ENCODE data around the gene MMP2.

MMP2 gene

DNA sequence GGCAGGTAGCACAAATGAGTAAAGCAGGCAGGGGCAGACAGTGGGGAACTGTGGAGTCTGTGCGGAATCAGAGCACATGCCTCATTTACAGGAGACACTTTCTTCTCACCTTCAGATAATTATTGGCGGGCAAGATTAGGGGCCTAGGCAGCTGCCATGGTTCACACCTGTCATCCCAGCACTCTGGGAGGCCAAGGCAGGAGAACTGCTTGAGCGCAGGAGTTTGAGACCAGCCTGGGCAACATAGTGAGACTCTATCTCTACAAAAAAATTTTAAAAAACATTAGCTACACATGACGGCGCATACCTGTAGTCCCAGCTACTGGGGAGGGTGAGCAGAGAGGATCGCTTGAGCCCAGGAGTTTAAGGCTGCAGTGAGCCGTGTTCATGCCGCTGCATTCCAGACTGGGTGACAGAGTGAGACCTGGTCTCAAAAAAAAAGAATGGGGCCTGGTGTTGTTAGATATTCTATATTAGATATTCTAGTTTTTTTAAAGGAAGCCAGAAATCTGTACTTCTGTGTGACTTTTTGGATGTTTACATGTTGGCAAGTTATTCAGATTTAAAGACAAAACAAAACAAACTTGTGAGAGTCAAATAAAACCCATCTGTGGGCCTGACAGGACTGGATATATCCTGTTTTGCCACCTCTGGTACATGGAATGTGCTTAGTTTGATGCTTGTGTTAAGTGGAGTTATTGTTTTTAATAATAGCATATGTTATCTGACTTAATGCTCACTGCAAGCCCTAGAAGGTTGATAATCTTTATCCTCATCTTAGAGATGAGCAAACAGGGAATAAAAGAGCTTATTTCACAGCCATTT, 24.9 kb downstream of the MMP2 start:
- Mint-ChIP-seq H3K4me1 (ENCODE audit: low read depth in 2 of 2) (peaks cover 1 to 4% of the 10 kb centered on the region in 2 donors), H3K27me3 (peaks cover 21 to 62% of the 10 kb centered on the region in 2 donors), H3K27ac (no peak overlapping the region), H3K36me3 (ENCODE audit: insufficient read depth) (peaks cover 3% of the 10 kb centered on the region), H3K4me3 (no peak overlapping the region), H3K9me3 (no peaks in the 10 kb centered on the region)
- DNase-seq (no peak), ATAC-seq (replicated peaks) (no peak)

DNA sequence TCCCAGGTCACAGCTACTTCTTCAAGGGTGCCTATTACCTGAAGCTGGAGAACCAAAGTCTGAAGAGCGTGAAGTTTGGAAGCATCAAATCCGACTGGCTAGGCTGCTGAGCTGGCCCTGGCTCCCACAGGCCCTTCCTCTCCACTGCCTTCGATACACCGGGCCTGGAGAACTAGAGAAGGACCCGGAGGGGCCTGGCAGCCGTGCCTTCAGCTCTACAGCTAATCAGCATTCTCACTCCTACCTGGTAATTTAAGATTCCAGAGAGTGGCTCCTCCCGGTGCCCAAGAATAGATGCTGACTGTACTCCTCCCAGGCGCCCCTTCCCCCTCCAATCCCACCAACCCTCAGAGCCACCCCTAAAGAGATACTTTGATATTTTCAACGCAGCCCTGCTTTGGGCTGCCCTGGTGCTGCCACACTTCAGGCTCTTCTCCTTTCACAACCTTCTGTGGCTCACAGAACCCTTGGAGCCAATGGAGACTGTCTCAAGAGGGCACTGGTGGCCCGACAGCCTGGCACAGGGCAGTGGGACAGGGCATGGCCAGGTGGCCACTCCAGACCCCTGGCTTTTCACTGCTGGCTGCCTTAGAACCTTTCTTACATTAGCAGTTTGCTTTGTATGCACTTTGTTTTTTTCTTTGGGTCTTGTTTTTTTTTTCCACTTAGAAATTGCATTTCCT, 26.5 kb downstream of the MMP2 start:
- Mint-ChIP-seq H3K4me1 (ENCODE audit: low read depth in 2 of 2) (peaks cover 3 to 4% of the 10 kb centered on the region in 2 donors), H3K36me3 (ENCODE audit: insufficient read depth) (no peaks in the 10 kb centered on the region), H3K9me3 (no peaks in the 10 kb centered on the region), H3K27ac (no peak overlapping the region), H3K4me3 (no peak overlapping the region), H3K27me3 (peaks cover 33 to 60% of the 10 kb centered on the region in 2 donors)
- no peak for ATAC-seq (replicated peaks)
- DNase-seq = no peak

DNA sequence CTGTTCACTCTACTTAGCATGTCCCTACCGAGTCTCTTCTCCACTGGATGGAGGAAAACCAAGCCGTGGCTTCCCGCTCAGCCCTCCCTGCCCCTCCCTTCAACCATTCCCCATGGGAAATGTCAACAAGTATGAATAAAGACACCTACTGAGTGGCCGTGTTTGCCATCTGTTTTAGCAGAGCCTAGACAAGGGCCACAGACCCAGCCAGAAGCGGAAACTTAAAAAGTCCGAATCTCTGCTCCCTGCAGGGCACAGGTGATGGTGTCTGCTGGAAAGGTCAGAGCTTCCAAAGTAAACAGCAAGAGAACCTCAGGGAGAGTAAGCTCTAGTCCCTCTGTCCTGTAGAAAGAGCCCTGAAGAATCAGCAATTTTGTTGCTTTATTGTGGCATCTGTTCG, 27.1 kb downstream of the MMP2 start:
- peaks cover 33 to 59% of the 10 kb centered on the region in 2 donors for H3K27me3 Mint-ChIP-seq
- H3K27ac Mint-ChIP-seq = no peak overlapping the region
- H3K4me3 Mint-ChIP-seq = no peak overlapping the region
- H3K4me1 Mint-ChIP-seq (ENCODE audit: low read depth in 2 of 2) = peaks cover 3 to 4% of the 10 kb centered on the region in 2 donors
- H3K9me3 Mint-ChIP-seq = no peaks in the 10 kb centered on the region
- H3K36me3 Mint-ChIP-seq (ENCODE audit: insufficient read depth) = no peaks in the 10 kb centered on the region
- no peak for ATAC-seq (replicated peaks)
- DNase-seq = no peak

DNA sequence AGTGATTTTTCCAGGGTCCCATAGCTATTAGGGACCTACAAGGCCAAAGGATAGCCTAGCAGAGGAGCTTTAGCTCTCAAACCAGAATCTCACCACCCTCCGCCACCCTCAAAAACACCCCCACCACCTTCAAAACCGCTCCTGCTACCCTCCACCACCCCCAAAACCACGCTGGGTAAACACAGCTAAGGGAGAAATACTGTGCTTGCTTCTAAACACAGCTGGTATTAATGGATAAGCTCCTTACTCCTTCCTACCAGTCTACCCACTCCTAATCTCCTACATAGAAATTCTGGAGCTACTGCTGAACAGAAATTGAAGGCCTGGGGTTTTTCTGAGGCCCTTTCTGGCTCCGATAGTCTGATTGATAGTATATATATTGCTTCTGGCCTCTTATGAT, 27.7 kb downstream of the MMP2 start:
- H3K4me3 Mint-ChIP-seq = no peak overlapping the region
- DNase-seq (no peak), ATAC-seq (replicated peaks) (no peak)
- H3K36me3 Mint-ChIP-seq (ENCODE audit: insufficient read depth) = no peaks in the 10 kb centered on the region
- H3K27me3 Mint-ChIP-seq = peaks cover 33 to 52% of the 10 kb centered on the region in 2 donors
- H3K4me1 Mint-ChIP-seq (ENCODE audit: low read depth in 2 of 2) = peaks cover 3 to 4% of the 10 kb centered on the region in 2 donors
- H3K9me3 Mint-ChIP-seq = no peaks in the 10 kb centered on the region
- no peak overlapping the region for H3K27ac Mint-ChIP-seq

DNA sequence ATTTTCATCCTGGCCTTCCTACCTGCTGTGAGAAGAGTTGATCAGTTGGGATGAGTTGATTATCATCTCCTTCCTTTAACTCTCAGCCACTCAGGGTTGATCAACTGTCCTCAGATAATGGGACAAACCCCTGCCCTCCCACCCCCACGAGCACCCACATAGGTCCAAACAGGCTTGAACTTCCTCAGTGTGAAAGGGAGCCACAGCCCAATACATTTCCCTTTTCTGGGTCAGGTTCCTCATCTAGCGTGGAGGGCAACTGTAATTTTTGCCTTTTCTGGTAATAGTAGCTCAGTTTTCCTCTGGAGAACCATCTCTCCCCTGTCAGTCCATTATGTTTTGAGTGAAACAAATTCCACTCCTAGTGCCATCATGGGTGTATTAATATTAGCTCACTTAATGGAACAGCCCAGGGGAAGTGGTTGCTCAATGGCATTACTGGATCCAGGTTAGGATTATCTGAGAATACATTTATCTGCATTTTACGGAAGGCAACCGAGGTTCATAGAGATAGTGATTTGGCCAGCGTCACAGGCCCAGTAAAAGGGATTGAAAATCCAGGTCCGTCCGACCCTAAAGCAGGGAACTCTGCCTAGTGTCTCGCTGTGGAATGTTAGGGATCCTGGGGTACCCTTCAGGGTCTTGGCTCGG, 29.4 kb downstream of the MMP2 start:
- peaks cover 3 to 4% of the 10 kb centered on the region in 2 donors for H3K4me1 Mint-ChIP-seq (ENCODE audit: low read depth in 2 of 2)
- H3K27ac Mint-ChIP-seq = no peak overlapping the region
- DNase-seq (no peak), ATAC-seq (replicated peaks) (no peak)
- no peaks in the 10 kb centered on the region for H3K36me3 Mint-ChIP-seq (ENCODE audit: insufficient read depth)
- peaks cover 0 to 3% of the 10 kb centered on the region in 2 donors for H3K9me3 Mint-ChIP-seq
- peak overlapping the region; percentile 36 to 63 for H3K4me3 Mint-ChIP-seq
- peaks cover 43 to 65% of the 10 kb centered on the region in 2 donors for H3K27me3 Mint-ChIP-seq

DNA sequence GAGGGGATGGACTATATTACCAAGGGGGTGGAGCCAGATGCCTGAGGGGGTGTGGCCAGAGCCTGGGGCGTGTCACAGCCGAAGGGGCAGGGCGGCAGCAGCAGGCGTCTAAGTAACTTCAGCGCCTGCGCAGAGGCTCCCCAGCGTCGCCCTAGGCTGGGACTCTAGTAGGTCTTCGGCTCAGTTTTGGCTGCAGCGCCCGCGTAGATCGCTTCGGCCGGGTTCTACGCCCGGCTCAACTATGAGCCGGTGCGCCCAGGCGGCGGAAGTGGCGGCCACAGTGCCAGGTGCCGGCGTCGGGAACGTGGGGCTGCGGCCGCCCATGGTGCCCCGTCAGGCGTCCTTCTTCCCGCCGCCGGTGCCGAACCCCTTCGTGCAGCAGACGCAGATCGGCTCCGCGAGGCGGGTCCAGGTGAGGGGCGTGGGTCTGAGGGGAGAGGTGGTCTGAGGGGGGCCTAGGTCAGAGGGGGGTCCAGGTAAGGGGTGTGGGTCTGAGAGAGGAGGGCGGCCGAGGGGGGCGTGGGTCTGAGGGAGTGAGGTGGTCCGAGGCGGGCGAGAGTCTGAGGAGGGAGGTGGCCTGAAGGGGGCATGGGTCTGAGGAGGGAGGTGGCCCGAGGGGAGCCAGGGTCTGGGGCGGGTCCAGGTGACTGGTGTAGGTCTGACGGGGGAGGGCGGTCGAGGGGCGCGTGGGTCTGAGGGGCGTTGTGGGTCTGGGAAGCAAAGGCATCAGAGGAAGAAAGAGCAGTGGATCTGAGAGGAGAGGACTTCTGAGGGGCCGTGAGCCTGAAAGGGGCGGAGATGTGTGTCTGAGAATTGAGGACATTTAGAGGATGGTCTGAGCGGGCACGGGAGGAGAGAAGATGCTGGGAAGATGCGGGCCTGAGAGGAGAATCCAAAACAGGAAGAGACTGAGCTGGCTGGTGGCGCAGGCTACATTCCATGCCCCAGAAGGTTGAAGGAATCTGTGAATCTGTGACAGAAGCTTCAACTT, 30.2 kb downstream of the MMP2 start, which contains the start of gene LPCAT2:
LPCAT2 (plus strand) TSS at position 132 of the 991 bp plus-strand sequence; CDS start at position 242, 110 bp downstream.
- DNase-seq (no peak), ATAC-seq (replicated peaks) (peak; percentile 29)
- Mint-ChIP-seq H3K27ac (no peak within 1 kb of the TSS), H3K9me3 (peaks cover 0 to 3% of the 10 kb centered on the region in 2 donors), H3K36me3 (ENCODE audit: insufficient read depth) (no peaks in the 10 kb centered on the region), H3K27me3 (peaks cover 46 to 68% of the 10 kb centered on the region in 2 donors), H3K4me1 (ENCODE audit: low read depth in 2 of 2) (peaks cover 3 to 4% of the 10 kb centered on the region in 2 donors), H3K4me3 (peak within 1 kb of the TSS; percentile 36 to 63)

DNA sequence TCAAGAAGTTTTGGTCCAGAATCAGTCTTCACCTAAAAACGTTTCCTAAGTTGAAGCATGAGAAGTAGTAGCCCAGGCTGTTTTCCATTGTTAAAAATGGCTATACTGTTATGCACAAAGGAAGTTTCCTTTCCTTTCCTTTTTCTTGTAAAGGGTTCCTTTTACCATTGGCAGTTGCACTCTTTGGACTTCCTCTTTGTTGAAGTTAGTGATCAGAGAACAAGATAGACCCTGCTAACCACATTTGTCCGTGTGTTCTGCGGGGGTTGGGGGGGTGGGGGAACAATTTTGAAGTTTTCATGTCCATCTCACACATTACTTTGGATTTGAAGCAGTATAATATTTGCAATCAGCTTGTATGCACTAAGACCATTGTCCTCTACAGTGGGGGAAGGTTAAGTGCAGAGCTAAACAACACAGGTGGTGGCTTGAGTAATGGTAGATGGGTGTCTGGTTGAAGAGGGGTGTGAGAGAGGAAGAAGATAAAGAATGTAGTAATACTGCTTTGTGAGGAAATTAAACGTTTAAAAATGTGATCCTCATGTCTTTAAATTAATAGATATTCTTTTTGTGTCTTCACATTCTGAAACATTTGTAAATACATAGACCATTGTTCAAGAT, 31.3 kb downstream of the MMP2 start:
- Mint-ChIP-seq H3K27ac (no peak overlapping the region), H3K4me3 (peak overlapping the region in 1 of 2 donors; percentile 36), H3K36me3 (ENCODE audit: insufficient read depth) (no peaks in the 10 kb centered on the region), H3K9me3 (peaks cover 0 to 3% of the 10 kb centered on the region in 2 donors), H3K27me3 (peaks cover 46 to 68% of the 10 kb centered on the region in 2 donors), H3K4me1 (ENCODE audit: low read depth in 2 of 2) (peaks cover 3 to 4% of the 10 kb centered on the region in 2 donors)
- DNase-seq (no peak), ATAC-seq (replicated peaks) (no peak)

DNA sequence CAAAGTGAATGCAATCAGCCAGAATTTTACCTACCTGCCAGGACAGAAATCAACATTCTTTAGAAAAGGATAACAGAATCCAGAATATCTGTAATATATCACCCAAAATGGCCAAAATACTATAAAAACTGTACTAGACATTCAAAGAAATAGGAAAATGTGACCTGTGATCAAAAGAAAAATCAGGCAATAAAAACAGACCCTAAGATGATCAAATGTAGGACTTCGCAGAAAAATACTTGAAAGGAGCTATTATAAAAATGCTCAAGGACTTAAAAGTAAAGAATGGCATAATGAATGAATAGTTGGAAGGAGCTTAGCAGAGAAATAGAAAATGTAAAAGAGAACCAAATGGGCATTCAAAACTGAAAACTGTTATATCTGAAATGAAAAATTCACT, 33.9 kb downstream of the MMP2 start:
- H3K27ac Mint-ChIP-seq = no peak overlapping the region
- ATAC-seq (replicated peaks) (no peak), DNase-seq (no peak)
- H3K36me3 Mint-ChIP-seq (ENCODE audit: insufficient read depth) = no peaks in the 10 kb centered on the region
- no peak overlapping the region for H3K4me3 Mint-ChIP-seq
- peaks cover 3 to 4% of the 10 kb centered on the region in 2 donors for H3K4me1 Mint-ChIP-seq (ENCODE audit: low read depth in 2 of 2)
- H3K9me3 Mint-ChIP-seq = peaks cover 0 to 3% of the 10 kb centered on the region in 2 donors
- peaks cover 32 to 41% of the 10 kb centered on the region in 2 donors for H3K27me3 Mint-ChIP-seq

DNA sequence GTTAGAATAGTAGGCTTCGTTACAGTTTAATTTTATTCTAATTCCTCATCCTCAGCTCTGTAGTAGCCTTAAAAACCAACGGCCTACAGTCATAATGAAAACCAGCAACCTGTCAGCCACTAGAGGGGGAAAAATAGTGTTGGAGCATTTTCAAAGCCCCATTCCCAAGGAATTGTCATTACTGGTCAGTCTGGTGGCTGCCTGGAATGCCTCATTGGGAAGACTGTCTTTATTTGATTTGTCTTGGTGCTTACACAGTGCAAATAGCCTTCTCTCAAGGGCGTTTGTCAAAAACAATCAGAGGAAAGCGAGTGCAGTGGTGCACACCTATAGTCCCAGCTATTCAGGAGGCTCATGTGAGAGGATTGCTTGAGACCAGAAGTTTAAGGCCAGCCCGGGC, 34.6 kb downstream of the MMP2 start:
- Mint-ChIP-seq H3K36me3 (ENCODE audit: insufficient read depth) (no peaks in the 10 kb centered on the region), H3K27me3 (peaks cover 28 to 34% of the 10 kb centered on the region in 2 donors), H3K4me3 (no peak overlapping the region), H3K27ac (no peak overlapping the region), H3K4me1 (ENCODE audit: low read depth in 2 of 2) (peaks cover 2 to 3% of the 10 kb centered on the region in 2 donors), H3K9me3 (peaks cover 0 to 3% of the 10 kb centered on the region in 2 donors)
- DNase-seq (no peak), ATAC-seq (replicated peaks) (no peak)

DNA sequence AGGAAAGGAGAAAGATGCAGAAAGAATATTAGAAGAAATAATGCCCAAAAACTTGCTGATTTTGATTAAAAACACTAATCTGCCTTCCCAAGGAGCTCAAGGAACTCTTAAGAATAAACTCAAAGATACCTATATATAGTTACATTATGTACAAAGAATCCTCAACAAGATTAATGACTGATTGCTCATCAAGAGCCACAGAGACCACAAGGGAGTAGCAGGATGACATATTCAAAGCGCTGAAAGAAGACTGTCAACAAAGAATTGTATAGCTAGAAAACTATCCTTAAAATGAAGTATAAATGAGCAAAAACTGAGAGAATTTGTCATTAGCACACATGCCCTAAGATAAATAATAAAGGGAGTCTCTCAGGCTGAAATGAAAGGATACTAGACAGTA, 36.1 kb downstream of the MMP2 start:
- Mint-ChIP-seq H3K4me3 (no peak overlapping the region), H3K27ac (no peak overlapping the region), H3K36me3 (ENCODE audit: insufficient read depth) (no peaks in the 10 kb centered on the region), H3K27me3 (peaks cover 14 to 19% of the 10 kb centered on the region in 2 donors), H3K9me3 (peaks cover 0 to 3% of the 10 kb centered on the region in 2 donors), H3K4me1 (ENCODE audit: low read depth in 2 of 2) (no peaks in the 10 kb centered on the region)
- DNase-seq (no peak), ATAC-seq (replicated peaks) (no peak)

DNA sequence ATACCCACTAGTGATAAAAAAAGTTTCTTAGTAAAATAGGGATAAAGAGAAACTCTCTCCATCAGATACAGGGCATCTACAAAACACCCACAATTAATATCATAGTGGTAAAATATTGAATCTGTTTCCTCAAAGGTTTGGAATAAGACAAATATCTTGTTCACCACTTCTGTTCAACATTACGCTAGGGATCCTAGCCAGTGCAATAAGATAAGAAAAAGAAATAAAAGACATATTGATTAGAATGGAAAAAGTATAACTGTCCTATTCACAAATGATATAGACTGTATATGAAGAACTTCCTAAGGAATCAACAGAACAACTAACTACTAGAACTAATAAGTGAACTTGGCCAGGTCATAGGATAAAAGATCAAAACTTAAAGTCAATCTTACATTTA, 42.8 kb downstream of the MMP2 start:
- no peaks in the 10 kb centered on the region for H3K27me3 Mint-ChIP-seq
- H3K27ac Mint-ChIP-seq = no peak overlapping the region
- H3K9me3 Mint-ChIP-seq = no peaks in the 10 kb centered on the region
- no peak overlapping the region for H3K4me3 Mint-ChIP-seq
- H3K4me1 Mint-ChIP-seq (ENCODE audit: low read depth in 2 of 2) = no peaks in the 10 kb centered on the region
- no peak for ATAC-seq (replicated peaks)
- DNase-seq = no peak
- H3K36me3 Mint-ChIP-seq (ENCODE audit: insufficient read depth) = no peaks in the 10 kb centered on the region

DNA sequence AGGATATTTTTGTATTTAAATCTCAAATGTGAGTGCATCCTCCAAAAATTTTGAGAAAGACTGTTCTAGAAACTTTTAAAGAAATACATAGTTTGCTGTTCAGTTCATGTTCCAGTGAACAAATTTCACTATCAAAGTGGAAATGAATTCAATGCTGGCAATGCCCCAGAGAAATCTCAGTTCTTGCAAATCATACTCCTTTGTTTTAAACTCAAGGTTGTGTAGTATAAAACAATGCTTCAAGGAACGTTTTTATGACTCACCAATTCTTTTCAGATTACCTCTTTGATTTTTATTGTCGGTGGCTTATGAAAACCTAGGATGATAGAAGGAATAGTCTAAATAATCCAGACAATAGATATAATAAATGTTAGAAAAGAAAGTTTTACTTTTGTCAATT, 47.4 kb downstream of the MMP2 start:
- no peak for ATAC-seq (replicated peaks)
- Mint-ChIP-seq H3K9me3 (no peaks in the 10 kb centered on the region), H3K27ac (no peak overlapping the region), H3K4me1 (ENCODE audit: low read depth in 2 of 2) (no peaks in the 10 kb centered on the region), H3K36me3 (ENCODE audit: insufficient read depth) (no peaks in the 10 kb centered on the region), H3K27me3 (peaks cover 0 to 11% of the 10 kb centered on the region in 2 donors), H3K4me3 (no peak overlapping the region)
- no peak for DNase-seq

All from effector memory CD8-positive, alpha-beta T cell (primary cell).